ENCODE results near the gene DYRK1A.

DNA sequence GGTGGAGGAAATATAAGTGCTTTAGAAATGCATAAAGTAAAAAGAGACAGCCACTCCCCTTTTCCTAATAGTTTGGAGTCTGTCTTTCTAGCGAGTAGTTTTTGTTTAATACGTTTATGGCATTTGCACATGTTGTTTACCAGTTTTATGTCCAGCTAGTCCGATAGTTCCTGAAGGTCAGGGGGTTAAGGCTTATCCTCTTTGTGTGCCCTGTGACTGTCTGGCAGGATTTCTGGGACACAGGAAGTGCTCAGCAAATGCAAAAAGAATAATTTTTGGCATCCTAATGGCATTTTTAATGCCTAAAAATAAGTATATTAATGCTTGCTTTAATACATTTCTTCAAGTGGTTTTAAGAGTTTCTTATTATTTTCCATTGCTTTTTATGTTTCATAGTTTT lies 58.4 kb downstream of the DYRK1A start:
- TF ChIP-seq ZIK1 (CRISPR knock-in tag; IDR thresholded peaks at IDR 0.05; ENCODE audit: borderline replicate concordance, low read depth): no peak
- TF ChIP-seq, protein P1, sequence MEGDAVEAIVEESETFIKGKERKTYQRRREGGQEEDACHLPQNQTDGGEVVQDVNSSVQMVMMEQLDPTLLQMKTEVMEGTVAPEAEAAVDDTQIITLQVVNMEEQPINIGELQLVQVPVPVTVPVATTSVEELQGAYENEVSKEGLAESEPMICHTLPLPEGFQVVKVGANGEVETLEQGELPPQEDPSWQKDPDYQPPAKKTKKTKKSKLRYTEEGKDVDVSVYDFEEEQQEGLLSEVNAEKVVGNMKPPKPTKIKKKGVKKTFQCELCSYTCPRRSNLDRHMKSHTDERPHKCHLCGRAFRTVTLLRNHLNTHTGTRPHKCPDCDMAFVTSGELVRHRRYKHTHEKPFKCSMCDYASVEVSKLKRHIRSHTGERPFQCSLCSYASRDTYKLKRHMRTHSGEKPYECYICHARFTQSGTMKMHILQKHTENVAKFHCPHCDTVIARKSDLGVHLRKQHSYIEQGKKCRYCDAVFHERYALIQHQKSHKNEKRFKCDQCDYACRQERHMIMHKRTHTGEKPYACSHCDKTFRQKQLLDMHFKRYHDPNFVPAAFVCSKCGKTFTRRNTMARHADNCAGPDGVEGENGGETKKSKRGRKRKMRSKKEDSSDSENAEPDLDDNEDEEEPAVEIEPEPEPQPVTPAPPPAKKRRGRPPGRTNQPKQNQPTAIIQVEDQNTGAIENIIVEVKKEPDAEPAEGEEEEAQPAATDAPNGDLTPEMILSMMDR (CRISPR knock-in tag; IDR thresholded peaks at IDR 0.05): no peak
- no peak for TF ChIP-seq EZH2 (conservative IDR thresholded peaks at IDR 0.05; ENCODE audit: low read depth, low read length)
- TF ChIP-seq, protein P2, sequence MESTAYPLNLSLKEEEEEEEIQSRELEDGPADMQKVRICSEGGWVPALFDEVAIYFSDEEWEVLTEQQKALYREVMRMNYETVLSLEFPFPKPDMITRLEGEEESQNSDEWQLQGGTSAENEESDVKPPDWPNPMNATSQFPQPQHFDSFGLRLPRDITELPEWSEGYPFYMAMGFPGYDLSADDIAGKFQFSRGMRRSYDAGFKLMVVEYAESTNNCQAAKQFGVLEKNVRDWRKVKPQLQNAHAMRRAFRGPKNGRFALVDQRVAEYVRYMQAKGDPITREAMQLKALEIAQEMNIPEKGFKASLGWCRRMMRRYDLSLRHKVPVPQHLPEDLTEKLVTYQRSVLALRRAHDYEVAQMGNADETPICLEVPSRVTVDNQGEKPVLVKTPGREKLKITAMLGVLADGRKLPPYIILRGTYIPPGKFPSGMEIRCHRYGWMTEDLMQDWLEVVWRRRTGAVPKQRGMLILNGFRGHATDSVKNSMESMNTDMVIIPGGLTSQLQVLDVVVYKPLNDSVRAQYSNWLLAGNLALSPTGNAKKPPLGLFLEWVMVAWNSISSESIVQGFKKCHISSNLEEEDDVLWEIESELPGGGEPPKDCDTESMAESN (CRISPR knock-in tag; conservative IDR thresholded peaks at IDR 0.05): no peak
- no peak for TF ChIP-seq ZNF720 (CRISPR knock-in tag; IDR thresholded peaks at IDR 0.05)
- no peak for TF ChIP-seq SCMH1 (CRISPR knock-in tag; IDR thresholded peaks at IDR 0.05; ENCODE audit: borderline replicate concordance)
